HepG2 (cell line): ENCODE measurements around the gene PSMB11. TPM values are rescaled to one million over a fixed set of nuclear protein-coding genes. Genes with fewer than 3 reads are reported as not detected.
A peak's percentile ranks its signal among the peaks of the same experiment; 100 is the strongest.

ENCODE experiments used
- CTCF ChIP-seq: sonication (generic); formaldehyde crosslinking; IDR thresholded peaks from 2 replicates; pipeline ENCODE4 v1.5.0; 2020; ENCODE audit warnings: mild to moderate bottlenecking, missing genetic modification reagents, moderate library complexity
- GLI4 ChIP-seq: sonication (generic); formaldehyde crosslinking; IDR thresholded peaks from 2 replicates; pipeline ENCODE4 v1.5.1; 2020; ENCODE audit warnings: missing genetic modification reagents, mild to moderate bottlenecking, moderate library complexity, borderline replicate concordance
- KAT2B ChIP-seq: fragments of 150-350 bp; IDR thresholded peaks from 2 replicates; pipeline ENCODE4 v1.6.1; 2014; ENCODE audit warnings: low read depth, low read length, borderline replicate concordance
- MAFF ChIP-seq: IDR thresholded peaks from 2 replicates; pipeline ENCODE4 v1.6.1; 2011; ENCODE audit warnings: low read depth, low read length, improper control_type of control experiment
- MYNN ChIP-seq: sonication (generic); formaldehyde crosslinking; IDR thresholded peaks from 2 replicates; pipeline ENCODE4 v1.4.0; 2020; ENCODE audit warnings: mild to moderate bottlenecking, low read depth, missing genetic modification reagents
- NFE2L2 ChIP-seq: fragments of 150-350 bp; IDR thresholded peaks from 2 replicates; pipeline ENCODE4 v1.6.1; 2014; ENCODE audit warnings: low read length
- NFRKB ChIP-seq: fragments of 450-650 bp; IDR thresholded peaks from 2 replicates; pipeline ENCODE4 v1.6.1; 2017
- SKIL ChIP-seq: sonication (generic); formaldehyde crosslinking; IDR thresholded peaks from 2 replicates; pipeline ENCODE4 v1.8.0; 2022; ENCODE audit warnings: missing genetic modification reagents, mild to moderate bottlenecking, moderate library complexity, borderline replicate concordance
- SMC3 ChIP-seq: IDR thresholded peaks from 2 replicates; pipeline ENCODE4 v1.6.1; 2011; ENCODE audit warnings: low read length, improper control_type of control experiment
- ZBTB10 ChIP-seq: sonication (generic); formaldehyde crosslinking; IDR thresholded peaks from 2 replicates; pipeline ENCODE4 v1.4.0; 2020; ENCODE audit warnings: missing genetic modification reagents, borderline replicate concordance
- ZBTB38 ChIP-seq: sonication (generic); formaldehyde crosslinking; IDR thresholded peaks from 2 replicates; pipeline ENCODE4 v1.5.1; 2020; ENCODE audit warnings: mild to moderate bottlenecking, missing genetic modification reagents
- ZBTB49 ChIP-seq: sonication (generic); formaldehyde crosslinking; IDR thresholded peaks from 2 replicates; pipeline ENCODE4 v1.4.0; 2020; ENCODE audit warnings: missing genetic modification reagents, borderline replicate concordance
- ZBTB7A ChIP-seq: sonication (generic); formaldehyde crosslinking; IDR thresholded peaks from 2 replicates; pipeline ENCODE4 v1.8.0; 2022; ENCODE audit warnings: mild to moderate bottlenecking, missing genetic modification reagents
- ZFP36L2 ChIP-seq: sonication (generic); formaldehyde crosslinking; IDR thresholded peaks from 2 replicates; pipeline ENCODE4 v1.4.0; 2020; ENCODE audit warnings: missing genetic modification reagents
- ZNF18 ChIP-seq: sonication (generic); formaldehyde crosslinking; IDR thresholded peaks from 2 replicates; pipeline ENCODE4 v1.8.0; 2022; ENCODE audit warnings: mild to moderate bottlenecking, missing genetic modification reagents; ENCODE audit not compliant: insufficient replicate concordance
- ZNF367 ChIP-seq: sonication (generic); formaldehyde crosslinking; IDR thresholded peaks from 2 replicates; pipeline ENCODE4 v1.4.0; 2020; ENCODE audit warnings: missing genetic modification reagents, borderline replicate concordance
- ZNF44 ChIP-seq: sonication (generic); formaldehyde crosslinking; IDR thresholded peaks from 2 replicates; pipeline ENCODE4 v1.5.1; 2020; ENCODE audit warnings: mild to moderate bottlenecking, missing genetic modification reagents
- ZNF605 ChIP-seq: sonication (generic); formaldehyde crosslinking; IDR thresholded peaks from 2 replicates; pipeline ENCODE4 v1.8.0; 2022; ENCODE audit warnings: mild to moderate bottlenecking, missing genetic modification reagents
- polyA plus RNA-seq, 8 experiments: library from polyadenylated mRNA; depleted of rRNA in 3 of 8; stranded (reverse) in 7 of 8; unstranded in 1 of 8; fragments of >200 nt; fragmentation: Illumina TruSeq in 4 of 8; extraction: Trizol in 4 of 8; gene quantifications; 2 replicates each; pipeline versions ENCODE4 v1.2.1 to v1.2.3, GENCODE V29; 2011 to 2016; ENCODE audit warnings: low read depth in 4 of 8, missing spikeins in 1 of 8, mixed read lengths in 1 of 8; ENCODE audit not compliant: insufficient read depth in 1 of 8
- total RNA-seq, 5 experiments: library from RNA; depleted of rRNA; stranded (reverse); fragments of >200 nt; fragmentation: Illumina TruSeq; extraction: Trizol; gene quantifications; 2 replicates each; pipeline ENCODE4 v1.2.3, GENCODE V29; 2016; ENCODE audit warnings: low read depth in 1 of 5

Gene PSMB11
- total and polyA plus RNA-seq, 2 of the 13 experiments (the other 11 are each of a cell fraction or from before 2014, with no cell fraction given): not detected

GRCh38 chr14:23035303-23036144 is 6.5 kb upstream of the PSMB11 start (continued):
- TF ChIP-seq ZBTB38 (CRISPR knock-in tag) (no peak), ZBTB7A (CRISPR knock-in tag) (no peak), SMC3 (no peak), SKIL (CRISPR knock-in tag) (no peak), MAFF (peak; percentile 86; the same call in 1 of the 2 replicates), ZFP36L2 (CRISPR knock-in tag) (0 out of 2 replicates have a peak, but pooled peaks have one; percentile 65), NFRKB (no peak), MYNN (CRISPR knock-in tag) (no peak), ZNF367 (CRISPR knock-in tag) (no peak), ZNF44 (peak; percentile 50; the same call in 1 of the 2 replicates), KAT2B (no peak), GLI4 (0 out of 2 replicates have a peak, but pooled peaks have one; percentile 29), ZNF18 (CRISPR knock-in tag) (no peak), CTCF (CRISPR knock-in tag) (no peak), ZBTB10 (CRISPR knock-in tag) (peak; percentile 6; the same call in 1 of the 2 replicates), NFE2L2 (no peak), ZNF605 (CRISPR knock-in tag) (no peak), ZBTB49 (CRISPR knock-in tag) (no peak)
